GM12872 (cell line): ENCODE data around the gene CFAP221.

Source experiments
- CTCF ChIP-seq: IDR thresholded peaks from 3 replicates; pipeline ENCODE4 v1.5.1; 2011; ENCODE audit warnings: low read depth, mild to moderate bottlenecking, low read length, moderate library complexity; ENCODE audit not compliant: insufficient read depth

Gene CFAP221

GRCh38 chr2:119646149-119646548, 101.9 kb downstream of the CFAP221 start:
- TF ChIP-seq CTCF = no peak

- no peak for TF ChIP-seq CTCF
Observed at GRCh38 chr2:119647440-119648169, 103.4 kb downstream of the CFAP221 start.

- no peak for TF ChIP-seq CTCF
Observed at GRCh38 chr2:119649364-119649917, 105.2 kb downstream of the CFAP221 start.

- TF ChIP-seq CTCF = no peak
Observed at GRCh38 chr2:119650206-119650605, 106.0 kb downstream of the CFAP221 start.

GRCh38 chr2:119650846-119651370, 106.7 kb downstream of the CFAP221 start:
- TF ChIP-seq CTCF = no peak

GRCh38 chr2:119657466-119658145, 113.4 kb downstream of the CFAP221 start:
- TF ChIP-seq CTCF = no peak

GRCh38 chr2:119659601-119660342, 115.5 kb downstream of the CFAP221 start:
- peak; percentile 87 for TF ChIP-seq CTCF
